HepG2 (cell line): ENCODE results near the gene MPC1. TPM values are rescaled to one million over a fixed set of nuclear protein-coding genes. Genes with fewer than 3 reads are reported as not detected.
A peak's percentile ranks its signal among the peaks of the same experiment; 100 is the strongest.

Source experiments
- ARNT2 ChIP-seq: sonication (generic); formaldehyde crosslinking; IDR thresholded peaks from 2 replicates; pipeline ENCODE4 v1.8.0; 2022; ENCODE audit warnings: mild to moderate bottlenecking, low read depth, missing genetic modification reagents, moderate library complexity
- CCDC6 ChIP-seq: sonication (generic); formaldehyde crosslinking; IDR thresholded peaks from 2 replicates; pipeline ENCODE4 v1.8.1; 2022; ENCODE audit warnings: mild to moderate bottlenecking, missing genetic modification reagents, moderate library complexity
- CEBPG ChIP-seq: IDR thresholded peaks from 2 replicates; pipeline ENCODE4 v1.6.1; 2016
- DMAP1 ChIP-seq: IDR thresholded peaks from 2 replicates; pipeline ENCODE4 v1.6.1; 2016
- GATAD2A ChIP-seq: IDR thresholded peaks from 2 replicates; pipeline ENCODE4 v1.6.1; 2016
- GLI4 ChIP-seq: sonication (generic); formaldehyde crosslinking; IDR thresholded peaks from 2 replicates; pipeline ENCODE4 v1.5.1; 2020; ENCODE audit warnings: missing genetic modification reagents, mild to moderate bottlenecking, moderate library complexity, borderline replicate concordance
- HOXA5 ChIP-seq: sonication (generic); formaldehyde crosslinking; IDR thresholded peaks from 2 replicates; pipeline ENCODE4 v1.4.0; 2020; ENCODE audit warnings: missing genetic modification reagents
- KMT2A ChIP-seq: sonication (generic); formaldehyde crosslinking; IDR thresholded peaks from 2 replicates; pipeline ENCODE4 v1.4.0; 2020; ENCODE audit warnings: missing genetic modification reagents
- KMT2B ChIP-seq: IDR thresholded peaks from 2 replicates; pipeline ENCODE4 v1.6.1; 2016; ENCODE audit warnings: missing genetic modification reagents, missing compliant biosample characterization
- PHF21A ChIP-seq: sonication (generic); formaldehyde crosslinking; IDR thresholded peaks from 2 replicates; pipeline ENCODE4 v1.5.0; 2020; ENCODE audit warnings: mild to moderate bottlenecking, missing genetic modification reagents
- RFXAP ChIP-seq: sonication (generic); formaldehyde crosslinking; IDR thresholded peaks from 2 replicates; pipeline ENCODE4 v1.4.0; 2020; ENCODE audit warnings: missing genetic modification reagents, borderline replicate concordance
- SALL1 ChIP-seq: sonication (generic); formaldehyde crosslinking; IDR thresholded peaks from 2 replicates; pipeline ENCODE4 v1.8.0; 2022; ENCODE audit warnings: mild to moderate bottlenecking, missing genetic modification reagents
- SMC3 ChIP-seq: IDR thresholded peaks from 2 replicates; pipeline ENCODE4 v1.6.1; 2011; ENCODE audit warnings: low read length, improper control_type of control experiment
- SOX5 ChIP-seq: IDR thresholded peaks from 2 replicates; pipeline ENCODE4 v1.6.1; 2016; ENCODE audit warnings: borderline replicate concordance
- SP4 ChIP-seq: sonication (generic); formaldehyde crosslinking; IDR thresholded peaks from 2 replicates; pipeline ENCODE4 v1.8.1; 2023; ENCODE audit warnings: mild to moderate bottlenecking, missing genetic modification reagents
- YEATS4 ChIP-seq: sonication (generic); formaldehyde crosslinking; IDR thresholded peaks from 2 replicates; pipeline ENCODE4 v1.4.0; 2020; ENCODE audit warnings: missing genetic modification reagents, borderline replicate concordance
- ZNF121 ChIP-seq: sonication (generic); formaldehyde crosslinking; IDR thresholded peaks from 2 replicates; pipeline ENCODE4 v1.5.0; 2020; ENCODE audit warnings: mild to moderate bottlenecking, missing genetic modification reagents
- ZNF205 ChIP-seq: IDR thresholded peaks from 2 replicates; pipeline ENCODE4 v1.6.1; 2018; ENCODE audit warnings: missing biosample characterization, missing genetic modification reagents
- ZNF24 ChIP-seq: fragments of 450-650 bp; IDR thresholded peaks from 2 replicates; pipeline ENCODE4 v1.6.1; 2017; ENCODE audit warnings: antibody characterized with exemption, mild to moderate bottlenecking
- ZNF460 ChIP-seq: sonication (generic); formaldehyde crosslinking; IDR thresholded peaks from 2 replicates; pipeline ENCODE4 v1.5.1; 2020; ENCODE audit warnings: missing genetic modification reagents, mild to moderate bottlenecking, borderline replicate concordance
- ZNF556 ChIP-seq: sonication (generic); formaldehyde crosslinking; IDR thresholded peaks from 2 replicates; pipeline ENCODE4 v1.4.0; 2020; ENCODE audit warnings: mild to moderate bottlenecking, missing genetic modification reagents, borderline replicate concordance
- ZNF580 ChIP-seq: IDR thresholded peaks from 2 replicates; pipeline ENCODE4 v1.6.1; 2016; ENCODE audit warnings: low read depth, borderline replicate concordance
- ZNF691 ChIP-seq: sonication (generic); formaldehyde crosslinking; IDR thresholded peaks from 2 replicates; pipeline ENCODE4 v1.4.0; 2020; ENCODE audit warnings: missing genetic modification reagents, low read depth, mild to moderate bottlenecking, borderline replicate concordance
- ZNF724P ChIP-seq: sonication (generic); formaldehyde crosslinking; IDR thresholded peaks from 2 replicates; pipeline ENCODE4 v1.8.0; 2022; ENCODE audit warnings: missing genetic modification reagents, borderline replicate concordance
- ZNF770 ChIP-seq: sonication (generic); formaldehyde crosslinking; IDR thresholded peaks from 2 replicates; pipeline ENCODE4 v1.5.0; 2020; ENCODE audit warnings: mild to moderate bottlenecking, missing genetic modification reagents
- ZNF784 ChIP-seq: sonication (generic); formaldehyde crosslinking; IDR thresholded peaks from 2 replicates; pipeline ENCODE4 v1.5.1; 2020; ENCODE audit warnings: missing genetic modification reagents, mild to moderate bottlenecking, borderline replicate concordance
- polyA plus RNA-seq, 8 experiments: library from polyadenylated mRNA; depleted of rRNA in 3 of 8; stranded (reverse) in 7 of 8; unstranded in 1 of 8; fragments of >200 nt; fragmentation: Illumina TruSeq in 4 of 8; extraction: Trizol in 4 of 8; gene quantifications; 2 replicates each; pipeline versions ENCODE4 v1.2.1 to v1.2.3, GENCODE V29; 2011 to 2016; ENCODE audit warnings: low read depth in 4 of 8, missing spikeins in 1 of 8, mixed read lengths in 1 of 8; ENCODE audit not compliant: insufficient read depth in 1 of 8
- total RNA-seq, 5 experiments: library from RNA; depleted of rRNA; stranded (reverse); fragments of >200 nt; fragmentation: Illumina TruSeq; extraction: Trizol; gene quantifications; 2 replicates each; pipeline ENCODE4 v1.2.3, GENCODE V29; 2016; ENCODE audit warnings: low read depth in 1 of 5
- TF ChIP-seq, protein P1 (sequence below): sonication (generic); formaldehyde crosslinking; IDR thresholded peaks from 2 replicates; pipeline ENCODE4 v1.4.0; 2020; ENCODE audit warnings: mild to moderate bottlenecking, missing genetic modification reagents

The MPC1 gene
- total and polyA plus RNA-seq, 2 of the 13 experiments (the other 11 are each of a cell fraction or from before 2014, with no cell fraction given), result 189 to 214 TPM

DNA sequence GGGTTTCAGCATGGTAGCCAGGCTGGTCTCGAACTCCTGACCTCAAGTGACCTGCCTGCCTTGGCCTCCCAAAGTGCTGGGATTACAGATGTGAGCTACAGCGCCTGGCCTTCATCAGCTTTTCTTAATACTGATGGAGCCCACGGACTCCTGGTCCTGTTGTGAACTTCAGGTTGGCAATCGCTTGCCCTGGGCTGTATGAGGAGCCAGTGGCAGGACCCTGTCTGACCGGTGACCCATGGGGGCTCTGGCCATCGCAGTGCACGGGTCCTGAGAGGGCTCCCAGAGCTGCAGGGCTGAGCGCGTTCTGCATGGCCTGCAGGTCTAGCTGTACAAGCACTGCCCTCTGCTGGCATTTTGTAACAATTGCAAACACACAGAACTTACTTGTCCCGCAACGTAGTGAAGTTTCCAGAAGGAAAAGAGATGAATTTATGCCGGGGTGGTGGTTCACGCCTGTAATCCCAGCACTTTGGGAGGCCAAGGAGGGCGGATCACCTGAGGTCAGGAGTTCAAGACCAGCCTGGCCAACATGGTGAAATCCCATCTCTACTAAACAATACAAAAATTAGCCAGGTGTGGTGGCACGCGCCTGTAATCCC is 18.0 kb upstream of the MPC1 start (continued):
- TF ChIP-seq ZNF580, result peak; percentile 28; the same call in 1 of the 2 replicates
- peak; percentile 81 for TF ChIP-seq SALL1
- TF ChIP-seq ZNF691 (CRISPR knock-in tag), result 0 out of 2 replicates have a peak, but pooled peaks have one; percentile 28
- 0 out of 2 replicates have a peak, but pooled peaks have one; percentile 43 for TF ChIP-seq ZNF784 (CRISPR knock-in tag)
- 0 out of 2 replicates have a peak, but pooled peaks have one; percentile 45 for TF ChIP-seq RFXAP (CRISPR knock-in tag)
- TF ChIP-seq CEBPG (CRISPR knock-in tag), result 0 out of 2 replicates have a peak, but pooled peaks have one; percentile 53
- peak; percentile 88 for TF ChIP-seq ZNF460 (CRISPR knock-in tag)
- TF ChIP-seq GLI4 (CRISPR knock-in tag), result 0 out of 2 replicates have a peak, but pooled peaks have one; percentile 55
- TF ChIP-seq KMT2A, result 0 out of 2 replicates have a peak, but pooled peaks have one; percentile 30
- peak; percentile 95 for TF ChIP-seq SMC3
- TF ChIP-seq ARNT2 (CRISPR knock-in tag), result peak; percentile 85
- peak; percentile 51; the same call in 1 of the 2 replicates for TF ChIP-seq KMT2B (CRISPR knock-in tag)
- peak; percentile 55; the same call in 1 of the 2 replicates for TF ChIP-seq YEATS4 (CRISPR knock-in tag)
- peak; percentile 40; the same call in 1 of the 2 replicates for TF ChIP-seq ZNF121 (CRISPR knock-in tag)
- TF ChIP-seq, protein P1, sequence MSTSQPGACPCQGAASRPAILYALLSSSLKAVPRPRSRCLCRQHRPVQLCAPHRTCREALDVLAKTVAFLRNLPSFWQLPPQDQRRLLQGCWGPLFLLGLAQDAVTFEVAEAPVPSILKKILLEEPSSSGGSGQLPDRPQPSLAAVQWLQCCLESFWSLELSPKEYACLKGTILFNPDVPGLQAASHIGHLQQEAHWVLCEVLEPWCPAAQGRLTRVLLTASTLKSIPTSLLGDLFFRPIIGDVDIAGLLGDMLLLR, result peak; percentile 36; the same call in 1 of the 2 replicates
- 0 out of 2 replicates have a peak, but pooled peaks have one; percentile 54 for TF ChIP-seq ZNF724P (CRISPR knock-in tag)
- peak; percentile 71 for TF ChIP-seq GATAD2A (CRISPR knock-in tag)
- TF ChIP-seq ZNF24, result peak; percentile 16; the same call in 1 of the 2 replicates
- peak; percentile 77 for TF ChIP-seq ZNF770 (CRISPR knock-in tag)
- peak; percentile 84 for TF ChIP-seq CCDC6 (CRISPR knock-in tag)
- TF ChIP-seq PHF21A (CRISPR knock-in tag), result peak; percentile 41; the same call in 1 of the 2 replicates
- peak; percentile 74; the same call in 1 of the 2 replicates for TF ChIP-seq HOXA5 (CRISPR knock-in tag)
- 0 out of 2 replicates have a peak, but pooled peaks have one; percentile 30 for TF ChIP-seq ZNF205
- peak; percentile 47; the same call in 1 of the 2 replicates for TF ChIP-seq ZNF556 (CRISPR knock-in tag)
- TF ChIP-seq SP4 (CRISPR knock-in tag), result peak; percentile 66; the same call in 1 of the 2 replicates
- 0 out of 2 replicates have a peak, but pooled peaks have one; percentile 34 for TF ChIP-seq SOX5 (CRISPR knock-in tag)
- TF ChIP-seq DMAP1 (CRISPR knock-in tag), result 0 out of 2 replicates have a peak, but pooled peaks have one; percentile 23
